ENCODE measurements around the gene CD2.

GRCh38 chr1:116804736-116805135 lies 50.5 kb downstream of the CD2 start:
- TF ChIP-seq CTCF (conservative IDR thresholded peaks at IDR 0.05; ENCODE audit: low read length): no peak
- TF ChIP-seq EZH2phosphoT487 (IDR thresholded peaks at IDR 0.05; ENCODE audit: borderline replicate concordance, low read depth, low read length): no peak
